Measurements from ENCODE around the gene TNNC1. TPM values are rescaled to one million over a fixed set of nuclear protein-coding genes. Genes with fewer than 3 reads are reported as not detected.

Gene TNNC1
- total and polyA plus RNA-seq, 12 donors, result 6,035 to 18,066 (median 8,315) TPM

- intact Hi-C loops (cut with DNase I), result no loop called here
- ATAC-seq, result no peak
- no peaks in the 10 kb centered on the region for H3K27me3 ChIP-seq
- H3K27ac ChIP-seq, result no peak overlapping the region
- 92% methylated on average over 3 of the region's 3 CpGs for WGBS, 2 donors
- H3K36me3 ChIP-seq, result peaks cover 0 to 19% (median 3%) of the 10 kb centered on the region in 9 donors
- no peaks in the 10 kb centered on the region for H3K4me1 ChIP-seq
- no peak overlapping the region for H3K4me3 ChIP-seq
- TF ChIP-seq CTCF (IDR thresholded peaks at IDR 0.05), result no peak
- no peak for DNase-seq
- no peaks in the 10 kb centered on the region for H3K9me3 ChIP-seq
Observed at GRCh38 chr3:52422669-52423068, 31.2 kb downstream of the TNNC1 start.

- Histone ChIP-seq H3K9me3 (no peaks in the 10 kb centered on the region), H3K4me1 (no peaks in the 10 kb centered on the region), H3K4me3 (no peak overlapping the region), H3K36me3 (peaks cover 0 to 23% (median 6%) of the 10 kb centered on the region in 9 donors), H3K27ac (no peak overlapping the region), H3K27me3 (no peaks in the 10 kb centered on the region)
- ATAC-seq (no peak), DNase-seq (no peak)
- intact Hi-C loops (cut with DNase I), result no loop called here
- no peak for TF ChIP-seq CTCF (IDR thresholded peaks at IDR 0.05)
- WGBS, 2 donors, result 75 to 85% methylated on average over 2 of the region's 2 CpGs
Observed at GRCh38 chr3:52420388-52420787, 33.5 kb downstream of the TNNC1 start.

- Histone ChIP-seq H3K4me1 (peaks cover 6 to 30% (median 26%) of the 10 kb centered on the region in 9 donors), H3K9me3 (no peaks in the 10 kb centered on the region), H3K27ac (no peak overlapping the region), H3K36me3 (peaks cover 0 to 44% (median 6%) of the 10 kb centered on the region in 9 donors), H3K4me3 (no peak overlapping the region), H3K27me3 (no peaks in the 10 kb centered on the region)
- intact Hi-C loops (cut with DNase I), result no loop called here
- ATAC-seq (no peak), DNase-seq (no peak)
- WGBS, 2 donors, result 88 to 97% methylated on average over 3 of the region's 3 CpGs
- TF ChIP-seq CTCF (IDR thresholded peaks at IDR 0.05), result no peak
Observed at GRCh38 chr3:52415800-52416199, 38.0 kb downstream of the TNNC1 start.

- no peaks in the 10 kb centered on the region for H3K9me3 ChIP-seq
- no peaks in the 10 kb centered on the region for H3K27me3 ChIP-seq
- H3K4me3 ChIP-seq, result peak overlapping the region in 5 of 10 donors; percentile 67 to 100 (median 98)
- ATAC-seq (no peak), DNase-seq (no peak)
- TF ChIP-seq CTCF (IDR thresholded peaks at IDR 0.05), result no peak
- no peak overlapping the region for H3K27ac ChIP-seq
- peaks cover 0 to 58% (median 29%) of the 10 kb centered on the region in 9 donors for H3K36me3 ChIP-seq
- WGBS, 2 donors, result 90 to 95% methylated on average over 8 of the region's 8 CpGs
- intact Hi-C loops (cut with DNase I), result no loop called here
- H3K4me1 ChIP-seq, result peaks cover 6 to 49% (median 41%) of the 10 kb centered on the region in 9 donors
Observed at GRCh38 chr3:52408466-52408865, 45.4 kb downstream of the TNNC1 start.

Data from heart right ventricle (tissue), 16 donors.